IMR-90 (cell line): ENCODE data around the gene XPR1.

Source experiments
- FOS ChIP-seq: fragments of 150-350 bp; IDR thresholded peaks from 2 replicates; pipeline ENCODE4 v1.6.1; 2016; ENCODE audit warnings: low read depth, low read length
- MAZ ChIP-seq: IDR thresholded peaks from 2 replicates; pipeline ENCODE4 v1.6.1; 2012; ENCODE audit warnings: low read depth, mild to moderate bottlenecking, low read length, improper control_type of control experiment, moderate library complexity, borderline replicate concordance
- POLR2A ChIP-seq: IDR thresholded peaks from 2 replicates; pipeline ENCODE4 v1.6.1; 2012; ENCODE audit warnings: mild to moderate bottlenecking, low read depth, low read length
- TF ChIP-seq, protein P1 (sequence below): conservative IDR thresholded peaks from 2 replicates; pipeline ENCODE4 v1.5.1; 2012; ENCODE audit warnings: mild to moderate bottlenecking, low read depth, low read length, improper control_type of control experiment
- TF ChIP-seq, protein P2 (sequence below): fragments of 150-350 bp; IDR thresholded peaks from 2 replicates; pipeline ENCODE4 v1.6.1; 2016; ENCODE audit warnings: low read depth, mild to moderate bottlenecking, low read length, moderate library complexity, borderline replicate concordance

DNA sequence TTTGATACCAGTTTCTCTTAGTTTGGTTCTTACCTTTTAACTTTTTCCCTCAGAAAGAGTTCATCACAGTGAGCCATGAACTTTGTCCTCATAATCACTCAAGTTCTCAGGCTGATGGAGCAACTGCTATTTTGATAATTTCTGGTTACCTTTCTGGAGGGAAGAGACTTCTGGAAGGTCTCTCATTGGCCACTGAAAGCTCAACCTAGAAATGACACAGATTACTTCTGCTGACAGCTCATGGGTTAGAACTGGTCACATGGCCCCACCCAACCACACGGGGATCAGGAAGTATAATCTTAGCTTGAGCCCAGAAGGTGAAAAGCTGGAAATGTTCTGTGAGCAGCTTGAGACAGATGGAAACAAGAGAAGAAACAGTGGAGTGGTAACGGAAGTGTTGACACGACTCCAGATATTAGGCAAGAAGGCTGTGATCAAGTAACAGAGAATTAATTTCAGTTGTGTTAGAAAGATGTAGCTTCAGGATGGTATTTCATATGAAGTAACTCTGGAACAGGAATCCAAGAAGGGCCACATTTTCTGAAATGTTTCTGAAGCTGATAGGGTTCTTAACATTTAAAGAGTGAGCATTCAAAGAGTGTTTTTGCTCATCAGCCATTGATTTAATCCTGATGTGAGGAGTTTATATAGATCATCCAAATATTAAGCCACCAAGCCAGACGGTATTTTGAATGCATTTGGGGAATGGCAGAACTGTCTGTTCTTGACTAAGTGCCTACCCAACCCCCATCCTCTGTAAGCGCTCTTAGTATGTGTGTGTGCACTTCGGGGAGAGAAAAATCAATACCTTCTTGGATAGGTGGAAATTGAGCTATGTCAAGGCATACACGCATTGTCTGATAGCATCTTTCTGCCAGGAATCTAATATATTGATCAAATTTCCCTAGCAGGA, 21.9 kb upstream of the XPR1 start:
- TF ChIP-seq, protein P1, sequence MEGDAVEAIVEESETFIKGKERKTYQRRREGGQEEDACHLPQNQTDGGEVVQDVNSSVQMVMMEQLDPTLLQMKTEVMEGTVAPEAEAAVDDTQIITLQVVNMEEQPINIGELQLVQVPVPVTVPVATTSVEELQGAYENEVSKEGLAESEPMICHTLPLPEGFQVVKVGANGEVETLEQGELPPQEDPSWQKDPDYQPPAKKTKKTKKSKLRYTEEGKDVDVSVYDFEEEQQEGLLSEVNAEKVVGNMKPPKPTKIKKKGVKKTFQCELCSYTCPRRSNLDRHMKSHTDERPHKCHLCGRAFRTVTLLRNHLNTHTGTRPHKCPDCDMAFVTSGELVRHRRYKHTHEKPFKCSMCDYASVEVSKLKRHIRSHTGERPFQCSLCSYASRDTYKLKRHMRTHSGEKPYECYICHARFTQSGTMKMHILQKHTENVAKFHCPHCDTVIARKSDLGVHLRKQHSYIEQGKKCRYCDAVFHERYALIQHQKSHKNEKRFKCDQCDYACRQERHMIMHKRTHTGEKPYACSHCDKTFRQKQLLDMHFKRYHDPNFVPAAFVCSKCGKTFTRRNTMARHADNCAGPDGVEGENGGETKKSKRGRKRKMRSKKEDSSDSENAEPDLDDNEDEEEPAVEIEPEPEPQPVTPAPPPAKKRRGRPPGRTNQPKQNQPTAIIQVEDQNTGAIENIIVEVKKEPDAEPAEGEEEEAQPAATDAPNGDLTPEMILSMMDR: no peak
- TF ChIP-seq POLR2A: no peak
- TF ChIP-seq, protein P2, sequence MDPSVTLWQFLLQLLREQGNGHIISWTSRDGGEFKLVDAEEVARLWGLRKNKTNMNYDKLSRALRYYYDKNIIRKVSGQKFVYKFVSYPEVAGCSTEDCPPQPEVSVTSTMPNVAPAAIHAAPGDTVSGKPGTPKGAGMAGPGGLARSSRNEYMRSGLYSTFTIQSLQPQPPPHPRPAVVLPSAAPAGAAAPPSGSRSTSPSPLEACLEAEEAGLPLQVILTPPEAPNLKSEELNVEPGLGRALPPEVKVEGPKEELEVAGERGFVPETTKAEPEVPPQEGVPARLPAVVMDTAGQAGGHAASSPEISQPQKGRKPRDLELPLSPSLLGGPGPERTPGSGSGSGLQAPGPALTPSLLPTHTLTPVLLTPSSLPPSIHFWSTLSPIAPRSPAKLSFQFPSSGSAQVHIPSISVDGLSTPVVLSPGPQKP: no peak
- TF ChIP-seq FOS: no peak
- TF ChIP-seq MAZ: no peak
